HG03565 (cell line): ENCODE data around the gene BCL2.
A peak's percentile ranks its signal among the peaks of the same experiment; 100 is the strongest.

Experiments
- ATAC-seq: cut with Tn5 transposase; IDR thresholded peaks from one replicate; pipeline ENCODE4 v1.9.1; 2021; ENCODE audit warnings: mild to moderate bottlenecking, moderate library complexity; ENCODE audit not compliant: unreplicated experiment

Gene BCL2

DNA sequence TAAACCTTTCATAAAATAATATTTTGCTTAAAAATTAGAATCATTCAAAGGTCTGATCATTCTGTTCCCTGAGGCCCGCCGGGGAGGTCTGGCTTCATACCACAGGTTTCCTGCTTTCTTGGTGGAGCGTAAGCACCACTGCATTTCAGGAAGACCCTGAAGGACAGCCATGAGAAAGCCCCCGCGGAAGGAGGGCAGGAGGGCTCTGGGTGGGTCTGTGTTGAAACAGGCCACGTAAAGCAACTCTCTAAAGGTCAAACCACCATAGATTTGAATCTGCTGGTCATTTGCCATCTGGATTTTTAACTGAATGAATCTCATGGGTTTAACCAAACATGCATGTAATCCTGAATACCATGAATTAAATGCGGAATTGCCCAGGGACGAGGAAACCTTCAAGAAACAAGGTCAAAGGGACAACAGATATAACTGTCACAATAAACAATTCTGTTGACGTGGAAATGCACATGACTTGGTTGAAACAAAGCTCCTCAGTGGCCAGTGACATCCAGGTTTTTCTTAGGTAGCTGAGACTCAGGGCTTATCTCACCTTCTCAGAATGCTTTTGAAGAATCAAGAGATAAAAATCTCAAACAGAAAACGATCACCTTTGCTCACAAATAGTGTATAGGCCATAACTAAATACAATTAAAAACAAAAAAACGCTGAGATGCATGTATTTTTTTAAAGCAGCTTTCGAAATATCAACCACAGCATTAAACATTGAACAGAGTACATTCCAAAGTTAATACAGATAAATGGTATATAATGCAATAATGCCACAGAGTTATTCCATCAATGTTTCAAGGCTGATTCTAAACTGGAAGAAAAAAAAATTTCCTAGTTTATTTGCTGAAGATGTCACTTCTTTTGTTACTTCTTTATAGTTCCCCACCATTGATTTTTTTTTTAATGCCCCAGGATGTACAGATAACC is 193.2 kb downstream of the BCL2 start:
- no peak for ATAC-seq

- no peak for ATAC-seq
These were observed 198.9 kb downstream of the BCL2 start for GRCh38 chr18:63120620-63121019.

- ATAC-seq = no peak
These were observed 199.9 kb downstream of the BCL2 start for GRCh38 chr18:63119647-63120046.

DNA sequence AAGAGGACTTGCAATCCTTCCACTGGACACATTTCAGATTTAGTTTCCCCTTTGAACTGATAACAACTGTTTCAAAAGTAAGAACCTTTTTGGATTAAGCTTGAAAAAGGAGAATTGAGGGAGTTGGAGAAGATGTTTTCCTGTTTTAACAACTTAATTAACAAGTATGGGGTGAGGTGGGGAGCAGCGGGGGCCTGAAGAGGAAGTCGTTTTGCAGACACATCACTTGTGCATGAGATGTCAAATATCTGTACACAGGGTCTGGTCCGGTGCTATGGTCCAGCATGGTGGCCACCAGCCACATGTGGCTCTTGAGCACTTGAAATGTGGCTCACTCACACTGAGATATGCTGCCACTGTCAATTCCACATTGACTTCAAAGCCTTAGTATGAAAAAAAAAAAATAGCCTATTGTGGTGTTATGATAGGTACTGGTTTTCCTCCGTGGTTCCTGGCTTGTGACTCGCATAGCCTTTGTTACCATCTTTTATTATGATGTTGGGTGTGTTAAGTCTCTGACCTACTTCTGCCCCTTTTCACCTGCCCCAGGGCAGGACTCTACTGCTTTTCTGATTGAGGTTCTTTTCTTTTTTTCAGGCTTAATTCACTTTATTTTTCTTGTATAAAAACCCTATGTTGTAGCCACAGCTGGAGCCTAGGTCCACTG is 205.5 kb downstream of the BCL2 start:
- no peak for ATAC-seq

GRCh38 chr18:63112706-63113105 is 206.9 kb downstream of the BCL2 start:
- ATAC-seq = no peak

- ATAC-seq = no peak
These were observed 207.7 kb downstream of the BCL2 start for GRCh38 chr18:63111671-63112402.

GRCh38 chr18:63109802-63110201 is 209.8 kb downstream of the BCL2 start:
- ATAC-seq = no peak

DNA sequence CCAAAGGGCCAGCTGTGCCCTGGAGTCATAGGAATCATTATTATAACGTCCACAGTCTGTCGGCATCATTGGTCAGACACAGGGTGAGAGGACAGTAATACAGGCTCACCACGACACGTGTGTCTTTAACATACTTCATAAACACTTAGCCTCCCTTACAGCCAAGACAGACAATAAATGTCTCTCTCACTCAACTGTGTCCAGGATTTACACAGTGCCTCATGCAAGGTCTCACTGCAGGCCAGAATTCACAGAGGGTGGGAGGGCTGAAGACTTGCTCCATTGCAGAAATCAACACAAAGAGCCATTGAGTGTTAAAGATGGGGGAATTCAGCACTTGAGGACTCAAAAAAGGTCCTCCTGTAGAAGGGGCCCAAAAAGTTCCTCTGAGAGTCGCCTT is 210.5 kb downstream of the BCL2 start:
- ATAC-seq = no peak

DNA sequence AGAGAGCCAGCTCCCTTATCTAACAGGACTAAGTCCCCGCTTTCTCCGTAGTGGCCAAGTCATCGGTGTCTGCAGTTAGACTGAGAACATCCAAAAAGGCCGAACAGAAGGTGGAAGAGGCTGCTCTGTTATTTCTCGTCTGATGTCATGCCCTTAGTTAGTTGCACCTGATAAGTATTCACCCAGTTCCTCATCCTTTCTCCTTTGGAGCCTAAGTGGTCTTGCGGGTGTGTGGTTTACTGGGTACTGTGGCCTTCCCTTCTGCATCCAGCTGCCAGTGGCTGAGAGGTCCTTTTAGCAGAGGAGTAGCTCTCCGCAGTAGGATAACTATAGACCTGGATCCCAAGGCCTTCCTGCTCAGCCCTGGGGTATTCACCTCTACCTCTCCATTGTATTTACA is 211.6 kb downstream of the BCL2 start:
- no peak for ATAC-seq

DNA sequence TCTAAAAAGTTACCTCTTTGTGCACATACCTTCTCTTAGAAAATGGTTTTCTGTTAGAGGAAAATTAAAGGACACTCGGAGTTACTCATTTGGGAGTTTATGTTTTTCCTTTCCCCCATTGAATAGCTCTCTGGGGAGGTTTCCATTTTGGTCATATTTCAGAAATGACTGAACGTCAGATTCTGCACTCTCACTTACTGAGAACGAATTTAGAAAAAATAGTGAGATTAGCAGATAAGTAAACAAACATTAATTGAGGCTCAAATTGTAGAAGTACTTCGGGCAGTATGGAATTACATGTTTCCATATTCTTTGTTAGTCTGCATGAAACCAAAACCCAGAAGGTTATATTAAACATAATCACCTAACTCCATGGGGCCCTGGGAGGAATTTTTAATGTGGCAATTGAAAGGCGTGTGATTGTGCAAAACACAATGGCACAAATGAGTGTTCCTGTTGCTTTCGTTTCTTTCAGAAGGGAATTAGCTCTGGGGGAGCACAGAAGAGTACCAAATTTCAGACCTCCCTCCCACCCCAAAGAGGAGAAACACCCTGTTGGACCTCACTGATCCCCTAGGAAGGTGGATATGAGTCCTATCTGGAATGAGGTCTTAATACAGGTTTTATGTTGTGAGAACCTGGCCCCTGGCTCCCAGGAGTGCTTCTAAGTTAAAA is 212.3 kb downstream of the BCL2 start:
- ATAC-seq = peak; percentile 32

DNA sequence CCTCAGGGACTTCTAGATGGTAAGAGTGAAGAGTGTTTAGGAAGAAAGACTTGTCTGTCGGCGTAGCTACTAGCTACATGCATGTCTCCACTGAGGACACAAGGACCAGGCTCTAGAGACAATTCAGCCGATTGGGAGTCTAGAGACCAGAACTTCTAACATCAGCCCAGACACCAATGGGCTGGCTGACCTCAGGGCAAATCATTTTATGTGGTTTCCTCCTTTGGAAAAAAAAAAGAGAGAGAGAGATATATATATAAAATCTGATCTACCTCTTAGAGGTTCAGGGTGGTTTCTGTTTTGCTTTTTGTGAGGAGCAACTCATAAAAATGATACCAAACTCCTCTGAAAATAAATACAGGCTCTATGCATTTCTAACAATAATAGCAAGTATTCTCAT is 212.8 kb downstream of the BCL2 start:
- ATAC-seq = peak; percentile 27

GRCh38 chr18:63105636-63106316 is 213.8 kb downstream of the BCL2 start:
- peak; percentile 59 for ATAC-seq

- no peak for ATAC-seq
These were observed 214.7 kb downstream of the BCL2 start for GRCh38 chr18:63104868-63105267.

DNA sequence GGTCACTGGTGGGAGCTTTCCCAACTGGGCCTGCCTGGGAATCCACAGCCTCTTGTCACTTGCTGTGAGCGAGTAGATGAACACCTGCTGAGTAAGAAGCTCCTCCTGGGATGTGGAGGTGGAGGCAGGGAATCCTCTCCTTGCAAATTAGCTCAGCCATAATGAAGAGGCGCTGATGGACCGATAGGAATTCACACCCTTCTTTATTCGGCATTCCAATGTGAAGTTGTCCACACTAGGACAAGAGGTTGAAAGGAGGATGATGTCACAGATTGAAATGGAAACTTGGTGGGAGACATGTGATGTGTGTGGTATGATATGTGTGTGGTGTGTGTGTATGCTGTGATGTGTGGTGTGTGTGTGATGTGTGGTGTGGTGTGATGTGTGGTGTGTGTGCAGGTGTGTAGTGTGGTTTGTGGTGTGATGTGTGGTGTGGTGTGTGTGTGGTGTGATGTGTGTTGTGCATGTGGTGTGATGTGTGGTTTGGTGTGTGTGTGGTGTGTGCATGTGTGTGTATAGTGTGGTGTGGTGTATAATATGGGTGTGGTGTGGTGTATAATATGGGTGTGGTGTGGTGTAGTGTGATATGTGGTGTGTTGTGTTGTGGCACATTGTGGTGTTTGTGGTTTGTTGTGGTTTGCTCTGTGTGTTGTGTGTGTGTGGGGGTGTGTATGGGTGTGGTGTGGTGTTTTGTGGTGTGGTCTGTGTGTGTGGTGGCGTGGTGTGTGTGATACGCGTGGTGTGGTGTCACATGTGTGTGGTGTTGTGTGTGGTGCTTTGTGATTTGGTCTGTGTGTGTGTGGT is 216.4 kb downstream of the BCL2 start:
- no peak for ATAC-seq

- ATAC-seq = no peak
These were observed 218.9 kb downstream of the BCL2 start for GRCh38 chr18:63100630-63101055.

DNA sequence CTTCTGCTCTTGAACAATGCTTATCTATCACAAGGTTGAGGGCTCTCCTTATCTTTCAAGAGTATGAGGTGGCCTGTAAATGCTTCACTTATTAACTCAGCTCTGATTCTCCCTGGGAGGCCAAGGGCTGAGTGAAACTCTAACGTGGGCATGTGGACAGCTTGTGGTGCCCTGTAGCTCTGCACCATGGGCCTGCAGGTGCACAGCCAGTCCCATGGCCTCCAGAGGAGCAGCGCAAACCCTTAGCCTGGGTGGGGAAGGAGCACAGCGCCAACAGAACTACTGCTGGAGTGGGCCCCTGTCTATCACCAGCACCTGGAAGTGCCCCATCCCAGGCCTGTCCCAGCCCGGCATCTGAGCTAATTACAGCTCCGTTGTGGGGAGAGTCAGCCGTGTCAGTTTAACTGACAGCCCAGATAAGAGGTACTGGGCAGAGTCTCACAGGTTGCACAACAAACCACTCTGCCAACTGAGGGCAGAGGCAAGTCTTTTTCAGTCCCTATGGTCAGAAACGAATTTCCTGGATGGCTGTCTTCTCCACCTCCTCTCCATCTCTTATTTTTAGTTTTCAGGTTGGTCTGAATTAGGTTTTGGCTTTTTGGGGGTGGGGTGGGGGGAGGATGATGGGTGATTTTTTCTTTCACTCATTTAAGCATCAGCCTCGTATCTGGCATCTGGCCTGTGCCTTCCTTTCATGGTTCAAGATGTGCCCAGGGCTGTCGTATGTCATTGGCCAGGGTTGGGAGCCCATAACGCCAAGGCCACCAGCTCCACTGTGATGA is 219.5 kb downstream of the BCL2 start:
- ATAC-seq = no peak

DNA sequence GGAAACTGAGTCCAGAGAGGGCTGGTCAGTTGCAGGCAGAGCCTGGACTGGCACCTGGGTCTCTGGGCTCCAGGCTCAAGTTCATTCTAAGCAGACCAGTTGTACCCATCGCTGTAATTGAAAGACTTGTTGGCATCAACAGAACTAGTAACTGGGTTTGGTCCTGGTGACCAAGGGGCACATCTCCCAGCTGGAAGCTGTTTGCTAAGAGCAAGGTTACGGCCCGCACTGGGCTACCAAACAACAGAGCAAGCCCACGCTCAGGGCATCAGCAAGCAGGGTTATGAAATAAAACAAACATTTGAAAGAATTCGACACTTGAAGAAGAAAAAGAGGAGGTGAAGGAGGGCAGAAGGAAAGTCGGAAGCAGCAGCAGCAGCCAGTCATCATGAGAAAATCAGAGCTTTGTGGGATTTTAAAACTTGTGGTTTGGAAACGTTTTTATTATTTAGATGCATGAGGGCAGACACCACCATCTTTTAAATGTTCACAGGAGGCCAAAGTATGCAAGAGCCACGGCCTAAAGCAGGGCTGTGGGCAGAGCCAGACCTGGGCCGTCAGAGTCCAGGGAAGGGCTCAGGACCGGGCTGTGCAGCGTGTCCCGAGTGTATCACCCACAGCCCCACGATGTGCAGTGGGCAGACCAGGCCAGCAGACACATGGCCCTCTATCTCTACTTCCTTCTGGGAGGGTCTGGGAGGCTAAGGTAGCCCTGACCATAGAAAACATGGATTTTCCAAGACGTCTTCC is 220.3 kb downstream of the BCL2 start:
- no peak for ATAC-seq
